ENCODE results near the gene CLNK. TPM values are rescaled to one million over a fixed set of nuclear protein-coding genes. Genes with fewer than 3 reads are reported as not detected.
"Not testable (repeated sequence)": the region's sequence is repeated elsewhere in the genome, so short reads cannot be mapped to it uniquely, and the experiment has no call there.

The CLNK gene
- total RNA-seq, 2 donors from 2014 or later, result 0.16 TPM; not detected in 1

DNA sequence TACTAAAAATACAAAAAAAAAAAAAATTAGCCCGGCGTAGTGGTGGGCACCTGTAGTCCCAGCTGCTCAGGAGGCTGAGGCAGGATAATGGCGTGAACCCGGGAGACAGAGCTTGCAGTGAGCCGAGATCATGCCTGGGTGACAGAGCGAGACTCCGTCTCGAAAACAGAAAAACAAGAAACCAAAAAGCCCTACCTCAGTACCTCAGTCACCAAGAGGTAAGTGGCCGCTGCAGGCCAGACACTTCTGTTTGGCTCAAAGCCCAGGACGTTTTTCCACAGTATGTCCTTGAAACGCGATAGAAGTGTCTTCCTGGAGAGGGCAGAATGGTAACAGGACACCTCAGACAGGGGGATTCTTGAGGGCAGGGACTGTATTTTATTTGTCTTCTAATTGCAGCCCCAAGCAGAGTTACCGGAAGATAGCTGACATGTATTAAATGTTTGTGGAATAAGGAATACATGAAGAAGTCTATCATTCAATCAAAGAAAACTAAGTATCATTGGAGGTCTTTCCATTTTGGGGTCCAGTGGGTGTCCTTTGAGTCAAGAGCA lies 63.6 kb downstream of the CLNK start:
- H3K27ac ChIP-seq, result no peak overlapping the region
- no peak for DNase-seq
- H3K4me3 ChIP-seq, result no peak overlapping the region
- H3K27me3 ChIP-seq, result no peaks in the 10 kb centered on the region
- H3K9ac ChIP-seq (ENCODE audit: low read depth in 2 of 2, low read length in 2 of 2), result no peak overlapping the region
- intact Hi-C loops (cut with DNase I), result no loop called here
- H3K9me3 ChIP-seq, result no peaks in the 10 kb centered on the region
- H3K36me3 ChIP-seq, result no peaks in the 10 kb centered on the region
- TF ChIP-seq, protein P1, sequence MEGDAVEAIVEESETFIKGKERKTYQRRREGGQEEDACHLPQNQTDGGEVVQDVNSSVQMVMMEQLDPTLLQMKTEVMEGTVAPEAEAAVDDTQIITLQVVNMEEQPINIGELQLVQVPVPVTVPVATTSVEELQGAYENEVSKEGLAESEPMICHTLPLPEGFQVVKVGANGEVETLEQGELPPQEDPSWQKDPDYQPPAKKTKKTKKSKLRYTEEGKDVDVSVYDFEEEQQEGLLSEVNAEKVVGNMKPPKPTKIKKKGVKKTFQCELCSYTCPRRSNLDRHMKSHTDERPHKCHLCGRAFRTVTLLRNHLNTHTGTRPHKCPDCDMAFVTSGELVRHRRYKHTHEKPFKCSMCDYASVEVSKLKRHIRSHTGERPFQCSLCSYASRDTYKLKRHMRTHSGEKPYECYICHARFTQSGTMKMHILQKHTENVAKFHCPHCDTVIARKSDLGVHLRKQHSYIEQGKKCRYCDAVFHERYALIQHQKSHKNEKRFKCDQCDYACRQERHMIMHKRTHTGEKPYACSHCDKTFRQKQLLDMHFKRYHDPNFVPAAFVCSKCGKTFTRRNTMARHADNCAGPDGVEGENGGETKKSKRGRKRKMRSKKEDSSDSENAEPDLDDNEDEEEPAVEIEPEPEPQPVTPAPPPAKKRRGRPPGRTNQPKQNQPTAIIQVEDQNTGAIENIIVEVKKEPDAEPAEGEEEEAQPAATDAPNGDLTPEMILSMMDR (IDR thresholded peaks at IDR 0.05), result no peak
- no peaks in the 10 kb centered on the region for H3K4me1 ChIP-seq

DNA sequence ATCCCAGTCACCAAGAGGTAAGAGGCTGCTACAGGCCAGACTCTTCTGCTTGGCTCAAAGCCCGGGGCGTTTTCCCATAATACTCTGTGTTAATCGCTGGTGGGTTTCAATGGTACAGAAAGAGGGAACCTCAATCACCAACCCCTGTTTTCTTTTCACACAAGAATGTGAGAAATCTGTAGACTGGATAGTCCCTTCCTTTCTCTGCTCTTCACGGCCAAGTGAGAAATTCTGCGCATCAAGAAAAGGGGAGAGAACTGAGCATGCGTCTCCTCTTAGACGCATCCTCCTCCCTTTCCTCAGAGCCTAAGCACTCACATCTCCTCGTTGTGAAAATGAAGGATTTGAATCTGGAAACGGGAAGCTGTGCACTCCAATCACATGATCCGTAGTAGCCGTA lies 64.7 kb downstream of the CLNK start:
- H3K4me3 ChIP-seq, result no peak overlapping the region
- TF ChIP-seq, protein P1 (IDR thresholded peaks at IDR 0.05), result no peak
- H3K27ac ChIP-seq, result no peak overlapping the region
- no peak overlapping the region for H3K9ac ChIP-seq (ENCODE audit: low read depth in 2 of 2, low read length in 2 of 2)
- no peaks in the 10 kb centered on the region for H3K27me3 ChIP-seq
- H3K9me3 ChIP-seq, result no peaks in the 10 kb centered on the region
- no peaks in the 10 kb centered on the region for H3K36me3 ChIP-seq
- H3K4me1 ChIP-seq, result no peaks in the 10 kb centered on the region
- intact Hi-C loops (cut with DNase I), result no loop called here
- no peak for DNase-seq

DNA sequence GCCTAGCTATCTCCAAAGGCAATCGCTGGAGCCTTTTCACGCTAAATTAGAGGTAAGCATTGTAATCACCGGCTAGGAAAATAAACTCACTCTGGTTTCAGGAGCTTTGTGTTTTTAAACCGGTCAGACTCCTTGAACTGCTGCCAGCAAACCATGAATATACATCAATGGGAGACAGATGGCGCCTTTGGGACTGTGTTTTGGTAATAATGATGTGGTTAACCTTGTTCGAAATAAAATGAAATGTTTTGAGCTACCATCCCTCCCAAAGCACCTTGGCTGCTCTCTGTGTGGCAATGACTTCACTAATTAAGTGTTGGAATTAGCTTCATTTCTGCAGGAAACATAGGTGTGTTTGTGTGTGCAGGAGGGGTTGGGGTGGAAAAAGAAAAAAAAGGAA lies 65.3 kb downstream of the CLNK start:
- Histone ChIP-seq H3K4me1 (no peaks in the 10 kb centered on the region), H3K27ac (no peak overlapping the region), H3K4me3 (no peak overlapping the region), H3K36me3 (no peaks in the 10 kb centered on the region), H3K27me3 (no peaks in the 10 kb centered on the region), H3K9me3 (no peaks in the 10 kb centered on the region), H3K9ac (ENCODE audit: low read depth in 2 of 2, low read length in 2 of 2) (no peak overlapping the region)
- TF ChIP-seq, protein P1 (IDR thresholded peaks at IDR 0.05), result no peak
- intact Hi-C loops (cut with DNase I), result no loop called here
- DNase-seq, result peak; percentile 35

DNA sequence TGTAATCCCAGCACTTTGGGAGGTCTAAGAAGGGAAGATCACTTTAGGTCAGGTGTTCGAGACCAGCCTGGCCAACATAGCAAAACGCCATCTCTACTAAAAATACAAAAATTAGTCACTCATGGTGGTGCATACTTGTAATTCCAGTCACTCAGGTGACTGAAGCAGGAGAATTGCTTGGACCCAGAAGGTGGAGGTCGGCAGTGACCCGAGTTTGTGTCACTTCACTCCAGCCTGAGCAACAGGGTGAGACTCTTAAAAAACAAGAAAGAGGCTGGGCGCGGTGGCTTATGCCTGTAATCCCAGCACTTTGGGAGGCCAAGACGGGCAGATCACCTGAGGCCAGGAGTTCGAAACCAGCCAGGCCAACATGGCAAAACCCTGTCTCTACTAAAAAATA lies 69.6 kb downstream of the CLNK start:
- H3K4me3 ChIP-seq; H3K27ac ChIP-seq; H3K27me3 ChIP-seq; intact Hi-C loops (cut with DNase I); H3K4me1 ChIP-seq; H3K9me3 ChIP-seq; DNase-seq; H3K36me3 ChIP-seq; H3K9ac ChIP-seq (ENCODE audit: low read depth in 2 of 2, low read length in 2 of 2): not testable (repeated sequence)

DNA sequence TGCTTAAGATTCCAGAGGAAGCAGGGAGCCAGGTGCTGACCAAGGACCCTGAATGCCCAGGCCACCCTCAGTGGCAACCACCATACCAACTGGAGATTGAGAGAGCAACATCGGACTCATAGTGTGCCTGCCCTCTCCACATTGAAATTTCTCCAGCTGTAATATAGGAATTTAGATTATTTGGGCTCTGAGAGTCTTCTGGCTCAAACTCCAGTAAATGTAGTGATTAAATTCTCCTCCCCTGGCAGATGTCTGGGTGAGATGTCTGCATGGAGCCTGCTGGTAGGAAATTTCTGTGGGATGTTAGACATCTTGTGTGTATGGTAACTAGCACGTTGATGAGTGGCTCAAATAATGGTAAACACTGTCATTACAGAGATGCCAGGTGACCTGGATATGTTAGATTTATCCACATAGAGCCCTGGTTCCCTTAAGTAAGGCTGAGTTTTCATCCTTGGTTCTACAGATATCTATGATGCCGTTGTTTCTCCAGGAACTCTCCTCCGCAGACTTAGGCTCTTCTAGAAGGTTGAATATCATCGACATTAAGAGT lies 70.6 kb downstream of the CLNK start:
- intact Hi-C loops (cut with DNase I), result no loop called here

DNA sequence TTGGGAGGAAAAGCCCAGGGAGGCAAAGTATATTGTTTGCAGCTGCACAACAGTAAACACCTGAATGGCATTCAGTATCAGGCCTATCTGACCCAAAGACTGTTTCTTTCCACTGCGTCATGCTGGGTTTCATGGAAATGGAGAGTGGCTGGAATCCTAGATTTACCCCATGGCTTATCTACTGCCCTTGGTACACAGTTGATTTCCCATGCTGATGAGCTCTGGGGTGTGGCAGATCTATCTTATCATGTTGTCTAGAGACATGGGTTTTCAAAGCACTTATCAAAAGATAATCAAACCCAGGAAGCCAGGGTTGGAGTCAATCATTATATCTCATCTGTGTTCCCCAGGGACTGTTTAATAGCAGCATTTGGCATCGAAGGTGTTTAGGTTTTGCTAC lies 72.1 kb downstream of the CLNK start:
- no peaks in the 10 kb centered on the region for H3K36me3 ChIP-seq
- DNase-seq, result no peak
- H3K9ac ChIP-seq (ENCODE audit: low read depth in 2 of 2, low read length in 2 of 2), result no peak overlapping the region
- no peak overlapping the region for H3K27ac ChIP-seq
- H3K9me3 ChIP-seq, result no peaks in the 10 kb centered on the region
- no peak overlapping the region for H3K4me3 ChIP-seq
- H3K27me3 ChIP-seq, result no peaks in the 10 kb centered on the region
- intact Hi-C loops (cut with DNase I), result no loop called here
- H3K4me1 ChIP-seq, result no peaks in the 10 kb centered on the region
- TF ChIP-seq, protein P1 (IDR thresholded peaks at IDR 0.05), result no peak

More for the DNA sequence above, 70.6 kb downstream of the CLNK start:
- Histone ChIP-seq H3K36me3 (no peaks in the 10 kb centered on the region), H3K4me3 (no peak overlapping the region), H3K4me1 (no peaks in the 10 kb centered on the region), H3K27ac (no peak overlapping the region), H3K27me3 (no peaks in the 10 kb centered on the region), H3K9ac (ENCODE audit: low read depth in 2 of 2, low read length in 2 of 2) (no peak overlapping the region), H3K9me3 (no peaks in the 10 kb centered on the region)
- TF ChIP-seq, protein P1 (IDR thresholded peaks at IDR 0.05), result no peak
- no peak for DNase-seq

Measured in colonic mucosa (tissue), 4 donors.